Coronary artery (tissue), 2 donors: ENCODE measurements around the gene TRAPPC2.
"Not testable (repeated sequence)": the region's sequence is repeated elsewhere in the genome, so short reads cannot be mapped to it uniquely, and the experiment has no call there.

Source experiments
- DNase-seq: peaks from one replicate; pipeline ENCODE4 v3.0.0-alpha.2; 2017; ENCODE audit warnings: low spot score
- H3K27ac ChIP-seq, 2 donors: fragments of 200-600 bp; sonication (generic); one replicate each; pipeline ENCODE4 v1.5.1; 2016 to 2019
- H3K4me3 ChIP-seq: fragments of 200-600 bp; sonication (generic); 2 replicates; pipeline ENCODE4 v1.5.1; 2016; ENCODE audit warnings: mild to moderate bottlenecking, moderate library complexity
- TF ChIP-seq, protein P1 (sequence below): fragments of 200-600 bp; sonication (generic); IDR thresholded peaks from one replicate; pipeline ENCODE4 v1.5.1; 2019; ENCODE audit warnings: antibody characterized with exemption

TRAPPC2 gene

DNA sequence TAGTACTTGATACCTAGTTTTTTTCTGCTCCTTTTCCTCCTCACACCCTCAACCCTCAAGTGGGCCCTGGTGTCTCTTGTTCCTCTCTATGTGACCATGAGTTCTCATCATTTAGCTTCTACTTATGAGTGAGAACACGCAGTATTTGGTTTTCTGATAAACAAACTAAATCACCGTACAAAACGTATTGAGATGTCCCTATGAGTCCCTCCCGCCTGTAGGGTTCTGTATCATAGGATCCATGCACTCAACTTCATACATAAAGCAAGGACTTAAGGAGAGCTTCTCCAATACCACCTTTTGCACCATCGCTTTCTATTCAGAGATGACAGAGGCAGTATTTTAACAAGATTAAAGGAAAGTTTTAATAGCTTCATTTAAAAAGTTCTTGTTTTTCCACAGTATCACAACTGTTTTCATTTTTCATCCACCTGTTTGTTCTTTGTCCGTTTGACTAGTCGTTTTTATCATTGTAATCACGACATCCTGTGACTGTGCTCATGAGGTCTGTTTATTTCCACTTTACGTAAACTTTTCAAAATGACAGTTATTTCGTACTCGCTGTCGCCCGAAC is 45.9 kb downstream of the TRAPPC2 start:
- TF ChIP-seq, protein P1, sequence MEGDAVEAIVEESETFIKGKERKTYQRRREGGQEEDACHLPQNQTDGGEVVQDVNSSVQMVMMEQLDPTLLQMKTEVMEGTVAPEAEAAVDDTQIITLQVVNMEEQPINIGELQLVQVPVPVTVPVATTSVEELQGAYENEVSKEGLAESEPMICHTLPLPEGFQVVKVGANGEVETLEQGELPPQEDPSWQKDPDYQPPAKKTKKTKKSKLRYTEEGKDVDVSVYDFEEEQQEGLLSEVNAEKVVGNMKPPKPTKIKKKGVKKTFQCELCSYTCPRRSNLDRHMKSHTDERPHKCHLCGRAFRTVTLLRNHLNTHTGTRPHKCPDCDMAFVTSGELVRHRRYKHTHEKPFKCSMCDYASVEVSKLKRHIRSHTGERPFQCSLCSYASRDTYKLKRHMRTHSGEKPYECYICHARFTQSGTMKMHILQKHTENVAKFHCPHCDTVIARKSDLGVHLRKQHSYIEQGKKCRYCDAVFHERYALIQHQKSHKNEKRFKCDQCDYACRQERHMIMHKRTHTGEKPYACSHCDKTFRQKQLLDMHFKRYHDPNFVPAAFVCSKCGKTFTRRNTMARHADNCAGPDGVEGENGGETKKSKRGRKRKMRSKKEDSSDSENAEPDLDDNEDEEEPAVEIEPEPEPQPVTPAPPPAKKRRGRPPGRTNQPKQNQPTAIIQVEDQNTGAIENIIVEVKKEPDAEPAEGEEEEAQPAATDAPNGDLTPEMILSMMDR = no peak
- H3K27ac ChIP-seq = peak overlapping the region; percentile 74 to 96
- no peak for DNase-seq
- peak overlapping the region; percentile 88 for H3K4me3 ChIP-seq

DNA sequence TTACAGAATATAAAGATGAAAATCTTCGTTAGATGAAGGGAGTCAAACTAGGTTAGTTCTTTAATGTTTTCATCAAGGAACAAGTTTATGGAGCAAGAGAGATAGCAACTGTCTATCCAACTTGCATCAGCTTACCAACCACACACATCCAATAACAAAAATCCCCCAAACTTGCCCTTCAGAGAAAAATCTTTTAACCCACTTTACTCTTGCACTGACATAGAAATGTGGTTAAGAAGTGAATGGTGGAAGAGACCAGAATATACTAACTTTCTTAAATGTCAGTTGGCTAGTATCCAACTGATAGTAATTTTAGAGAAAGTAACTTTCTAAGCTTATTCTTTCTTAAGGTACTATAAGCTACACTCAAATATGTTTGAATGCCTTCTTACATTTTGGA is 47.2 kb downstream of the TRAPPC2 start:
- no peak for DNase-seq
- TF ChIP-seq, protein P1 = no peak
- Histone ChIP-seq H3K4me3 (no peak overlapping the region), H3K27ac (no peak overlapping the region)

DNA sequence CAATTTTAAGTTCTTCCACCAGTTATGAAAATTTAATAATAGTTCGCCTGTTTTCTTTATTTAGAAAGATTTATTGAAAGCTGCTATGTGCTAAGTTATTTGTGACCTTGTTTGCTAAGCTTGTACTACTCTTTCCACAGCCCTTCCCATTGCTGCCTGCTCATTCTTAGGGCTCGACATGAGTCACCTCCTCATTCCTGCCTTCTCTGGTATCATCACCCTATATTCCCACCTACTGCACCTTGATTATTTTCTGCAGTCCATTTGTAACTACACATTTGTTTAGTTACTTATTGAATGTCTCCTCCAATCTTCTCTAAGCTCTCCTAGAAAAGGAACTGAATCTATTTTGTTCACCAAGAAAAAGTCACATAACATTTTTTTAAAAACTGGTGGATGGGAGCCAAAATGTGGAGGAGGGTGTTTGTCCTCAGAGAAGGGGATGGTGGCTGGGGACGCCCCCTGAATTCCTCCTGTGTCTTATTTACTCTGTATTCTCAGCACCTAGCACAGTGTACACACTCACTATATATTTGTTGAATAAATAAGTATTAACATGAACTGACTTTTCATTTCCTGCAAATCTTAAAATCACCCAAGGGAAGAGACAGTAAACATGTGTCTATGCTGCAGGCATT is 49.2 kb downstream of the TRAPPC2 start:
- H3K27ac ChIP-seq = no peak overlapping the region
- no peak overlapping the region for H3K4me3 ChIP-seq
- no peak for DNase-seq
- TF ChIP-seq, protein P1 = no peak

GRCh38 chrX:13684361-13684760 is 50.1 kb downstream of the TRAPPC2 start:
- no peak overlapping the region for H3K4me3 ChIP-seq
- no peak overlapping the region for H3K27ac ChIP-seq
- DNase-seq = no peak
- TF ChIP-seq, protein P1 = no peak

GRCh38 chrX:13681595-13681994 is 52.8 kb downstream of the TRAPPC2 start:
- no peak overlapping the region for H3K4me3 ChIP-seq
- TF ChIP-seq, protein P1 = no peak
- no peak for DNase-seq
- no peak overlapping the region for H3K27ac ChIP-seq

DNA sequence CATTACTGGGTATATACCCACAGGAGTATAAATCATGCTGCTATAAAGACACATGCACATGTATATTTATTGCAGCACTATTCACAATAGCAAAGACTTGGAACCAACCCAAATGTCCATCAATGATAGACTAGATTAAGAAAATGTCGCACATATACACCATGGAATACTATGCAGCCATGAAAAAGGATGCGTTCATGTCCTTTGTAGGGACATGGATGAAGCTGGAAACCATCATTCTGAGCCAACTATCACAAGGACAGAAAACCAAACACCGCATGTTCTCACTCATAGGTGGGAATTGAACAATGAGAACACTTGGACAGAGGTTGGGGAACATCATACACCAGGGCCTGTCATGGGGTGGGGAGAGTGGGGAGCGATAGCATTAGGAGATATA is 54.7 kb downstream of the TRAPPC2 start:
- not testable (repeated sequence) for H3K4me3 ChIP-seq, H3K27ac ChIP-seq, DNase-seq

DNA sequence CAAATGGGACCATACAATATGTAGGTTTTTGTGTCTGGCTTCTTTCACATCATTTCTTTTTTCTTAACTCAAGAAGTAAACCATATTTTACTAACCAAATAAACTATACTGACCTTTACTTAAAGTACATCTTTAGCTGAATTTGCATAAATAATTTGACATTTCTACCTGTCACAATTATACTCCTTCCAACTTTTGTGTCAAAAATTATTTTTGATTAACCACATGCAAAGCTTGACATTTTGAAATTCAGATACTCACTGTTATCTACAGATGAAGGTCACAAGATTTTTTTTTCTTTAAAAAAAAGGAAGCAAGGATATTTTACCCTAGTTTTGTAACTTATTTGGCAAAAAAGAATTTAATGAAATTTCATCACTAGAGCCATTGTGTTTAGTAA is 57.5 kb downstream of the TRAPPC2 start:
- no peak for DNase-seq
- TF ChIP-seq, protein P1 = no peak
- Histone ChIP-seq H3K27ac (no peak overlapping the region), H3K4me3 (no peak overlapping the region)
